AG09309 (cell line): ENCODE results near the gene CTNND2.

Experiments used
- DNase-seq: peaks from one replicate; pipeline ENCODE4 v3.0.0-alpha.2; 2010; ENCODE audit warnings: low read depth
- H3K4me3 ChIP-seq: 2 replicates; pipeline ENCODE4 v1.5.1; 2011; ENCODE audit warnings: mild to moderate bottlenecking, low read depth, low read length, moderate library complexity; ENCODE audit not compliant: control insufficient read depth
- TF ChIP-seq, protein P1 (sequence below): IDR thresholded peaks from 2 replicates; pipeline ENCODE4 v1.5.1; 2011; ENCODE audit warnings: mild to moderate bottlenecking, low read depth, low read length, inconsistent platforms; ENCODE audit not compliant: insufficient read depth, control insufficient read depth; ENCODE audit errors: missing control alignments

CTNND2 gene

DNA sequence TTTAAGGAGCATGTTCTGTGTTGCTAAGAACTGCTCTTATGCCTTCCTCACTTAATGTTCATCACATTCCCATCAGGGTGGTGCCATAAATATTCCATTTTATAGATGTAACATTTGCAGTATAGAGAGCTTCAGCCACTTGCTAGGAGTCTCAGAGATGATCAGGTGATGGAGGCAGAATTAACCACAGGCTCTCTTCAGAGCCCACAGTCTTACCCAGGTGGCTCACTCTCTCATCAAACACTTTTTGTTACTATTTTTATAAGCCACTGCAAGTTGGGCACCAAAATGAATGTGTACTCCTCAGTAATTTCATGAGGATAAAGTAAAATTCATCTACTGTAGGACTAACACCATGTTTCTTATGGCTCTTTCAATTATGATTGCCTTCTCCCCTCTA lies 651.7 kb downstream of the CTNND2 start:
- TF ChIP-seq, protein P1, sequence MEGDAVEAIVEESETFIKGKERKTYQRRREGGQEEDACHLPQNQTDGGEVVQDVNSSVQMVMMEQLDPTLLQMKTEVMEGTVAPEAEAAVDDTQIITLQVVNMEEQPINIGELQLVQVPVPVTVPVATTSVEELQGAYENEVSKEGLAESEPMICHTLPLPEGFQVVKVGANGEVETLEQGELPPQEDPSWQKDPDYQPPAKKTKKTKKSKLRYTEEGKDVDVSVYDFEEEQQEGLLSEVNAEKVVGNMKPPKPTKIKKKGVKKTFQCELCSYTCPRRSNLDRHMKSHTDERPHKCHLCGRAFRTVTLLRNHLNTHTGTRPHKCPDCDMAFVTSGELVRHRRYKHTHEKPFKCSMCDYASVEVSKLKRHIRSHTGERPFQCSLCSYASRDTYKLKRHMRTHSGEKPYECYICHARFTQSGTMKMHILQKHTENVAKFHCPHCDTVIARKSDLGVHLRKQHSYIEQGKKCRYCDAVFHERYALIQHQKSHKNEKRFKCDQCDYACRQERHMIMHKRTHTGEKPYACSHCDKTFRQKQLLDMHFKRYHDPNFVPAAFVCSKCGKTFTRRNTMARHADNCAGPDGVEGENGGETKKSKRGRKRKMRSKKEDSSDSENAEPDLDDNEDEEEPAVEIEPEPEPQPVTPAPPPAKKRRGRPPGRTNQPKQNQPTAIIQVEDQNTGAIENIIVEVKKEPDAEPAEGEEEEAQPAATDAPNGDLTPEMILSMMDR, result no peak
- no peak for DNase-seq
- H3K4me3 ChIP-seq, result no peak overlapping the region

DNA sequence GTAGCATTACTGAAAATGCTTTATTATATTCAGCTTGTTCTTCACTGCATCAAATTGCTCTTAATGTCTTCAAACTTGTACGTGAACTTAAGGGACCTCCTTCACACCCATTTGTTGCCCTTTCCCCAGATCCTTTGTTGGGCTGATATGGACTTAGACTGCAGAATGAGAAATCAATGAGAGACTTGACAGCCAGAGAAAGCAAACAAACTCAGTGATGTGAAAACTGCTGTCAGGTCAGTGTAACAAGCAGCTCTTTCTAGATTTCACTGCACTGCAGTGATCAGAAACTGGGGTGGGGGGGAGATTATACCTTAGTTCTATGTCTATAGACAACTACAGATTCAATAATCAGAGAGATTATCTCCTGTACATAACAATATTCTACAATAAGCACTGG lies 652.2 kb downstream of the CTNND2 start:
- no peak overlapping the region for H3K4me3 ChIP-seq
- TF ChIP-seq, protein P1, result no peak
- DNase-seq, result no peak

DNA sequence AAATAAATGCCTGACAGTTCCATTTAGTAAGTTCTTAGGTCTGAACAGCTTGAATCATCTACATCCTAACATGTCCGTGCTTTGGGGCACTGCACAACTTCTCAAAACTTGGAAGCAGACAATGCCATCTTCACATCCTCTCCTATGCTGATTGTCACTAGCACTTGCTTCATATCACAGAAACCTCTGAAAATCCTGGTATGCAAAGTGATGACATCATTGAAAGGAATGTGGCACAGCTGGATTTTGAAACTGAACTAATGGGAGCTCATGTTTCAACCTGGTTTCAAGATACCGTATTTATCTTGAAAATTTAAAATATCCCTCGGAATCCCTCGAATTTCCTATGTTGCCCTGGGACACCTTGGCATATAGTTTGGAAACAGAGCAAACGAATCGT lies 653.0 kb downstream of the CTNND2 start:
- TF ChIP-seq, protein P1, result no peak
- DNase-seq, result no peak

DNA sequence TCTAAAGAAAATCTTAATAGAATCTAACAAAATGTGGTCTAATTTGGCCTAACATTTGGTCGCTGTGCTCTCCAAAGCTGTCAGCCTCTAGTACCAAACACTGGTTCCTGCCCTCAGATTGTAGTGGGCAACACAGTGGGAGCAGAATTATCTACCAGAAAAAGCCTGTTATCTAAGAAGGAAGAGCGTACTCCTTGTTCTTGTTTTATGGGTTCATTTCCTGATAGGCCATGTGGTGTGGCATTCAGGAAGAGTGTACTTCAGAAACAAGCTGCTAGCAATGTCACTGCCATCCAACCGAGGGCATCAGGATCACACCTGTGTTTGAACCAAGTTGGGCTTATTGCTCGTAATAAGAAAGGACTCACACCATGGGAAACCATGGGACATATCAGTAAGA lies 655.3 kb downstream of the CTNND2 start:
- TF ChIP-seq, protein P1, result no peak
- H3K4me3 ChIP-seq, result no peak overlapping the region
- no peak for DNase-seq

More for the DNA sequence above, 653.0 kb downstream of the CTNND2 start:
- no peak overlapping the region for H3K4me3 ChIP-seq

DNA sequence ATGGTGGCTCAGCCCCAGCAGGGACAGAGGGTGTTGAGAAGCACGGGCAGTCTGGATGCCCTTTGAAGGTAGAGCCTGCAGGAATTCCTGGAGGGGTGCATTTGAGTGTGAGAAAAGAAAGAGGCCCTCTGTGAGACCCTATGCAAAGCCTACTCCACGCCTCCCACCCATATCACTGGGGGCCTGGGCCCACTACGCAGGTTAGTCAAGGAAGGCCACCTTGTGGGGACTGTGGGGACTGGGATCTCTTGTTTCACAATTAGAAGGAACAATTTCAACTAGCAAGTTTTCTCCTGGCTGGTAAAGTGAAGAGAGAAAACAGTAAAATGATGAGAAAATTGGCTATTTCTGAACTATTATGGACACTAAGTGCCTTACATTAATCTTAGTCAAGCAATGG lies 657.0 kb downstream of the CTNND2 start:
- DNase-seq, result no peak
- H3K4me3 ChIP-seq, result no peak overlapping the region
- TF ChIP-seq, protein P1, result no peak

DNA sequence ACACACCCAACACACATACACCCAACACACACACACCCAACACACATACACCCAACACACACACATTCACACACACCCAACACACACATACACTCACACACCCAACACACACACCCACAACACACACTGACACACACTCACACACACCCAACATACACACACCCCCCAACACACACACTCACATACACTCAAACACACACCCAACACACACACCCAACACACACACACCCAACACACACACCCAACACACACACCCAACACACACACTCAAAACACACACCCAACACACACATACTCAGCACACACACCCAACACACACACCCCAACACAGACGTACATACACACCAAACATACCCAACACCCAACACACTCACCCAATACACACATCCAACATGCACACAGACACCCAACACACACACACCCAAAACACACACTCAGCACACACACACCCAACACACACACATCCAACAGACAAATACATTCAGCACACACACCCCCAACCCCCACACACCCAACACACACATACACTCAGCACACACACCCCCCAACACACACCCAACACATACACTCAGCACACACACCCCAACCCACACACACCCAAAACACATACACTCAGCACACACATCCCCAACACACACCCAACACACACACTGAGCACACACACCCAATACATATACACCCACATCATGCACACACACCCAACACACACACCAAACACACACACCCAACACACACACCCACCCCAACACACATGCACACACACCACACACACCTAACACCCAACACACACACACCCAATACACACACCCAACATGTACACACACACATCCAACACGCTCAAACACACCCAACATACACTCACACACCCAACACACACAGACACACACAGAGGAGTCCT lies 663.7 kb downstream of the CTNND2 start:
- TF ChIP-seq, protein P1, result no peak
- DNase-seq, result no peak
- H3K4me3 ChIP-seq, result no peak overlapping the region
